HCT116 (cell line): ENCODE data around the gene CDH5. TPM values are rescaled to one million over a fixed set of nuclear protein-coding genes. Genes with fewer than 3 reads are reported as not detected.

ENCODE experiments used
- ATAC-seq: fragments of 200-7000 bp; cut with Tn5 transposase; 2 replicates; pipeline ENCODE4 v1.9.1; 2020; ENCODE audit warnings: mild to moderate bottlenecking, moderate library complexity
- BruUV-seq: library from RNA; stranded (reverse); fragments of 400-500 nt; replicated peaks from 2 replicates; lab custom pipeline; 2021; lab: Mats Ljungman, UMichigan
- CTCF ChIA-PET: fragments of 300-600 bp; sonication (Branson Sonifier 250); formaldehyde crosslinking; loops from one replicate; lab custom pipeline; 2021; ENCODE audit warnings: antibody characterized with exemption; lab: Charles Lee
- POLR2A ChIA-PET: fragments of 300-600, 350-600 bp; sonication (Branson Sonifier 250); formaldehyde crosslinking; loops from one replicate; lab custom pipeline; 2021; ENCODE audit warnings: antibody characterized with exemption; lab: Charles Lee
- RAD21 ChIA-PET, 2 experiments: fragments of 300-600 bp; sonication (Branson Sonifier 250); formaldehyde crosslinking; loops; one replicate each; lab custom pipeline; 2023; ENCODE audit warnings: low total read pairs in 2 of 2; ENCODE audit not compliant: uncharacterized antibody in 2 of 2, unreplicated experiment in 2 of 2, low non-redundant PET in 1 of 2; lab: Charles Lee
- DNase-seq: peaks from one replicate; pipeline ENCODE4 v3.0.0-alpha.2; 2010; ENCODE audit warnings: low read depth, low spot score
- H2AFZ ChIP-seq: fragments of 200-600 bp; shearing (Covaris generic), sonication (generic); 2 replicates; pipeline ENCODE4 v1.6.1; 2017; ENCODE audit warnings: low read depth, mixed run types, mixed read lengths, antibody characterized with exemption, low read length; ENCODE audit not compliant: poor library complexity, severe bottlenecking
- H3K27ac ChIP-seq: 2 replicates; pipeline ENCODE4 v1.5.1; 2012; ENCODE audit warnings: low read depth, low read length
- H3K27me3 ChIP-seq: fragments of 200-600 bp; sonication (generic); 2 replicates; pipeline ENCODE4 v1.6.1; 2016; ENCODE audit warnings: mixed run types, low read length, mixed read lengths; ENCODE audit not compliant: insufficient read depth
- H3K36me3 ChIP-seq, 2 experiments: fragments of 200-500 bp in 1 of 2; fragments of 200-600 bp in 1 of 2; sonication (Bioruptor generic) in 1 of 2; sonication (generic) in 1 of 2; 2 replicates each; pipeline versions ENCODE4 v1.5.1 to v1.6.1; 2014 to 2016; ENCODE audit warnings: low read length in 2 of 2, inconsistent platforms in 1 of 2, mixed read lengths in 1 of 2, mixed run types in 1 of 2; ENCODE audit not compliant: insufficient read depth in 2 of 2, control insufficient read depth in 1 of 2
- H3K4me1 ChIP-seq, 2 experiments: fragments of 200-600 bp in 1 of 2; sonication (generic) in 1 of 2; 2 replicates each; pipeline versions ENCODE4 v1.5.1 to v1.6.1; 2012 to 2017; ENCODE audit warnings: low read length in 2 of 2, inconsistent platforms in 1 of 2, mild to moderate bottlenecking in 1 of 2, mixed read lengths in 1 of 2, mixed run types in 1 of 2, moderate library complexity in 1 of 2; ENCODE audit not compliant: insufficient read depth in 2 of 2, control insufficient read depth in 1 of 2
- H3K4me2 ChIP-seq: fragments of 200-600 bp; sonication (generic); 2 replicates; pipeline ENCODE4 v1.6.1; 2017; ENCODE audit warnings: mixed run types, low read length, mixed read lengths
- H3K4me3 ChIP-seq, 2 experiments: fragments of 200-600 bp in 1 of 2; sonication (generic) in 1 of 2; replicated peaks in 1 of 2; 2 replicates each; pipeline ENCODE4 v1.5.1; 2011 to 2016; ENCODE audit warnings: low read length in 2 of 2, control low read depth in 1 of 2, low read depth in 1 of 2, mild to moderate bottlenecking in 1 of 2, mixed read lengths in 1 of 2, mixed run types in 1 of 2
- H3K79me2 ChIP-seq: fragments of 200-600 bp; sonication (generic); 2 replicates; pipeline ENCODE4 v1.6.1; 2017; ENCODE audit warnings: mild to moderate bottlenecking, mixed run types, low read length, moderate library complexity, mixed read lengths; ENCODE audit not compliant: insufficient read depth
- H3K9ac ChIP-seq: fragments of 200-600 bp; sonication (generic); 2 replicates; pipeline ENCODE4 v1.6.1; 2016; ENCODE audit warnings: low read length, mixed read lengths
- H3K9me2 ChIP-seq: fragments of 200-600 bp; sonication (generic), shearing (Covaris generic); 2 replicates; pipeline ENCODE4 v1.6.1; 2017; ENCODE audit warnings: mixed run types, mild to moderate bottlenecking, moderate library complexity; ENCODE audit not compliant: insufficient read depth
- H3K9me3 ChIP-seq, 2 experiments: fragments of 200-500 bp in 1 of 2; fragments of 200-600 bp in 1 of 2; sonication (Bioruptor generic) in 1 of 2; sonication (generic) in 1 of 2; 2 replicates each; pipeline ENCODE4 v1.6.1; 2014 to 2017; ENCODE audit warnings: low read length in 2 of 2, mixed read lengths in 2 of 2, inconsistent platforms in 1 of 2, low read depth in 1 of 2, mild to moderate bottlenecking in 1 of 2, mixed run types in 1 of 2, moderate library complexity in 1 of 2; ENCODE audit not compliant: control insufficient read depth in 1 of 2, insufficient read depth in 1 of 2
- H4K20me1 ChIP-seq: fragments of 200-600 bp; sonication (generic), shearing (Covaris generic); 2 replicates; pipeline ENCODE4 v1.6.1; 2017; ENCODE audit warnings: mixed run types, mild to moderate bottlenecking, moderate library complexity; ENCODE audit not compliant: insufficient read depth
- EGR1 ChIP-seq: IDR thresholded peaks from 2 replicates; pipeline ENCODE4 v1.6.1; 2012; ENCODE audit warnings: low read depth
- EZH2 ChIP-seq: fragments of 200-600 bp; sonication (generic); IDR thresholded peaks from 2 replicates; pipeline ENCODE4 v1.6.1; 2017; ENCODE audit warnings: antibody characterized with exemption, mixed run types
- EZH2phosphoT487 ChIP-seq: fragments of 200-600 bp; IDR thresholded peaks from 2 replicates; pipeline ENCODE4 v1.6.1; 2018; ENCODE audit warnings: antibody characterized with exemption, borderline replicate concordance
- FOSL1 ChIP-seq: IDR thresholded peaks from 2 replicates; pipeline ENCODE4 v1.6.1; 2012; ENCODE audit warnings: low read depth
- JUND ChIP-seq: IDR thresholded peaks from 2 replicates; pipeline ENCODE4 v1.6.1; 2012
- POLR2AphosphoS5 ChIP-seq: IDR thresholded peaks from 2 replicates; pipeline ENCODE4 v1.6.1; 2011; ENCODE audit warnings: mild to moderate bottlenecking, low read depth, low read length, moderate library complexity
- RAD21 ChIP-seq: IDR thresholded peaks from 2 replicates; pipeline ENCODE4 v1.6.1; 2012; ENCODE audit warnings: low read depth, mild to moderate bottlenecking
- REST ChIP-seq: IDR thresholded peaks from 2 replicates; pipeline ENCODE4 v1.6.1; 2012; ENCODE audit warnings: low read depth
- TCF7L2 ChIP-seq: IDR thresholded peaks from 2 replicates; pipeline ENCODE4 v1.7.0; 2011; ENCODE audit warnings: borderline replicate concordance, inconsistent platforms; ENCODE audit not compliant: insufficient read depth, insufficient read length; ENCODE audit errors: extremely low read depth
- ZNF274 ChIP-seq: fragments of 200-500 bp; sonication (Bioruptor generic); IDR thresholded peaks from 2 replicates; pipeline ENCODE4 v1.6.1; 2014; ENCODE audit warnings: mild to moderate bottlenecking, low read depth, low read length, inconsistent platforms
- intact Hi-C: fragments of 100-400 bp; cut with micrococcal nuclease; formaldehyde crosslinking; loops from 2 replicates; pipeline ENCODE4 v1.10.0; 2022
- total RNA-seq: library from RNA; stranded (reverse); gene quantifications from one replicate; pipeline ENCODE4 v1.2.1, GENCODE V29; 2021; ENCODE audit not compliant: unreplicated experiment
- TF ChIP-seq, protein P1 (sequence below), 3 experiments: fragments of 200-600 bp in 1 of 3; sonication (generic) in 1 of 3; IDR thresholded peaks in 2 of 3; conservative IDR thresholded peaks in 1 of 3; 2 replicates each; pipeline ENCODE4 v1.5.1; 2012 to 2017; ENCODE audit warnings: low read depth in 2 of 3, low read length in 2 of 3, antibody characterized with exemption in 1 of 3, borderline replicate concordance in 1 of 3, control low read depth in 1 of 3, mild to moderate bottlenecking in 1 of 3, mixed read lengths in 1 of 3, mixed run types in 1 of 3, moderate library complexity in 1 of 3; ENCODE audit not compliant: insufficient read depth in 1 of 3

CDH5 gene
- total RNA-seq, 1 experiment from 2014 or later: 0.15 TPM

DNA sequence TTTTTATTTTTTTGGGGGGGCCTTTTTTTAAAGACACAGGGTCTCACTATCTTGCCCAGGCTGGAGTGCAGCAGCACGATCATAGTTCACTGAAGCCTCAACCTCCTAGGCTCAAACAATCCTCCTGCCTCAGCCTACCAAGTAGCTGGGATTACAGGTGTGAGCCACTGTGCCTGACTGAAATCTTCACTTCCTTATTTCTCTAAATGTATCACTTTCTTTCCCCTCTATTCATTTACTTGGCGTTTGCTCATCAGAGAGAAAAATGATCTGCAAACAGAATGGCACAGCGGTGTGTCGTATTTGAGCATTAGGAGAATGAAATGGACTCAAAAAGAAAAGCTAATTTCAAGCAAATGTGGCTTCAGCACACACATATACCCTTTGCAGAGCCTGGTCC is 44.3 kb upstream of the CDH5 start (continued):
- no peak for TF ChIP-seq REST

DNA sequence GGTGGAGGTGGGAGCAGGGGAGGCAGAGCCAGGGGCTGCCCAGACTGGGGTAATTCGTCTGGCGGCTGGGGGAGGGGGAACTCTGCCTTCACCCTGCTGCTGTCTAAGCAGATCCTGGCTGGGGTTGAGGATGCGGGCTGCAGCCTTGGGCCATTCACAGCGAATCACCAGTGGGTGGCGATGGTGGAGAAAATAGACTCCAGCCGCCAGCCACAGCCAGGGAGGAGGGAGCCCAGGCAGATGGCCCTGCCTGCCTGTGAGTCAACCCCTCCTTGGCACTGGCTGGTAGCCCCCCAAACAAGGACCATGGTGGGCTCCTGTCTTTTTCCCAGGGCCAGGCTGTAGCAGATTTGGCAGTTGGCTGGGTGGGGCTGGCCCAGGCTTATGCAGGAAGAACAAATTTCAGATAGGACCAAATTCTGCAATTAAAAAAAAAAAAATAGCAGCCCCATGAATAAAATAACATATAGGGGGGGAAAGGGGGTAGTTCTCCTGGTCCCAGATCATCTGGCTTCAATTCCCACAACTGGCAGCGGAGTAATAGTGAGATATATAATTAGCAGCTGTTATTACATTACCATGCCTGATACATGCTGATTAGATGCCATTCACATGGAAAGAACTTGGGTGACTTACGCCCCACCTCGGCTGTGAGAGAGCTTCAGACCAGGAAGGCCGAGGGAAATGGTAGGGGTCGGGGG is 41.5 kb upstream of the CDH5 start:
- ChIA-PET CTCF (no interaction called here), RAD21 (no interaction called here), POLR2A (no interaction called here)
- H2AFZ ChIP-seq: peak overlapping the region; percentile 32
- no peaks in the 10 kb centered on the region for H3K79me2 ChIP-seq
- peaks cover 6% of the 10 kb centered on the region in 2 experiments; a peak in 2 of 4 replicates for H3K4me1 ChIP-seq
- peak overlapping the region; percentile 43; the same call in 1 of the 2 replicates for H3K4me2 ChIP-seq
- H3K9ac ChIP-seq: no peak overlapping the region
- DNase-seq: peak; percentile 21
- H4K20me1 ChIP-seq: no peaks in the 10 kb centered on the region
- H3K27me3 ChIP-seq: peaks cover 15% of the 10 kb centered on the region; the same call in 1 of the 2 replicates
- H3K9me2 ChIP-seq: no peaks in the 10 kb centered on the region
- no peak overlapping the region for H3K4me3 ChIP-seq
- H3K36me3 ChIP-seq: no peaks in the 10 kb centered on the region
- intact Hi-C loops: no loop called here
- ATAC-seq: peak; percentile 98
- H3K9me3 ChIP-seq: no peaks in the 10 kb centered on the region
- BruUV-seq: no TSS peak
- no peak for TF ChIP-seq FOSL1
- TF ChIP-seq TCF7L2: no peak
- TF ChIP-seq POLR2AphosphoS5: no peak
- TF ChIP-seq JUND: no peak
- no peak for TF ChIP-seq EGR1
- peak; percentile 26; the same call in 1 of the 2 replicates for TF ChIP-seq RAD21
- TF ChIP-seq, protein P1, sequence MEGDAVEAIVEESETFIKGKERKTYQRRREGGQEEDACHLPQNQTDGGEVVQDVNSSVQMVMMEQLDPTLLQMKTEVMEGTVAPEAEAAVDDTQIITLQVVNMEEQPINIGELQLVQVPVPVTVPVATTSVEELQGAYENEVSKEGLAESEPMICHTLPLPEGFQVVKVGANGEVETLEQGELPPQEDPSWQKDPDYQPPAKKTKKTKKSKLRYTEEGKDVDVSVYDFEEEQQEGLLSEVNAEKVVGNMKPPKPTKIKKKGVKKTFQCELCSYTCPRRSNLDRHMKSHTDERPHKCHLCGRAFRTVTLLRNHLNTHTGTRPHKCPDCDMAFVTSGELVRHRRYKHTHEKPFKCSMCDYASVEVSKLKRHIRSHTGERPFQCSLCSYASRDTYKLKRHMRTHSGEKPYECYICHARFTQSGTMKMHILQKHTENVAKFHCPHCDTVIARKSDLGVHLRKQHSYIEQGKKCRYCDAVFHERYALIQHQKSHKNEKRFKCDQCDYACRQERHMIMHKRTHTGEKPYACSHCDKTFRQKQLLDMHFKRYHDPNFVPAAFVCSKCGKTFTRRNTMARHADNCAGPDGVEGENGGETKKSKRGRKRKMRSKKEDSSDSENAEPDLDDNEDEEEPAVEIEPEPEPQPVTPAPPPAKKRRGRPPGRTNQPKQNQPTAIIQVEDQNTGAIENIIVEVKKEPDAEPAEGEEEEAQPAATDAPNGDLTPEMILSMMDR (IDR thresholded peaks at IDR 0.05 in 2 of 3, conservative IDR thresholded peaks at IDR 0.05 in 1 of 3; ENCODE audit: borderline replicate concordance in 1 of 3, insufficient read depth in 1 of 3, low read depth in 2 of 3, low read length in 2 of 3): peak; percentile 25 to 55 (median 41); a peak in 5 of 6 replicates
- no peak for TF ChIP-seq EZH2
- no peak for TF ChIP-seq EZH2phosphoT487
- no peak for TF ChIP-seq ZNF274
- H3K27ac ChIP-seq: no peak overlapping the region
